HepG2 (cell line): Measurements from ENCODE around the gene TMEM204. TPM values are rescaled to one million over a fixed set of nuclear protein-coding genes. Genes with fewer than 3 reads are reported as not detected.
A peak's percentile ranks its signal among the peaks of the same experiment; 100 is the strongest.

ENCODE experiments used
- ARNT2 ChIP-seq: sonication (generic); formaldehyde crosslinking; IDR thresholded peaks from 2 replicates; pipeline ENCODE4 v1.8.0; 2022; ENCODE audit warnings: mild to moderate bottlenecking, low read depth, missing genetic modification reagents, moderate library complexity
- HNRNPH1 ChIP-seq: fragments of 200-400 bp; formaldehyde crosslinking; optimal IDR thresholded peaks from 2 replicates; pipeline ENCODE3; 2017; ENCODE audit warnings: mild to moderate bottlenecking, low read depth, low read length
- KDM3A ChIP-seq: IDR thresholded peaks from 2 replicates; pipeline ENCODE4 v1.6.1; 2018; ENCODE audit warnings: low read depth, missing compliant biosample characterization
- MIER2 ChIP-seq: IDR thresholded peaks from 2 replicates; pipeline ENCODE4 v1.6.1; 2016; ENCODE audit warnings: missing biosample characterization, missing genetic modification reagents
- RBAK ChIP-seq: sonication (generic); formaldehyde crosslinking; IDR thresholded peaks from 2 replicates; pipeline ENCODE4 v1.5.1; 2020; ENCODE audit warnings: mild to moderate bottlenecking, missing genetic modification reagents
- polyA plus RNA-seq, 8 experiments: library from polyadenylated mRNA; depleted of rRNA in 3 of 8; stranded (reverse) in 7 of 8; unstranded in 1 of 8; fragments of >200 nt; fragmentation: Illumina TruSeq in 4 of 8; extraction: Trizol in 4 of 8; gene quantifications; 2 replicates each; pipeline versions ENCODE4 v1.2.1 to v1.2.3, GENCODE V29; 2011 to 2016; ENCODE audit warnings: low read depth in 4 of 8, missing spikeins in 1 of 8, mixed read lengths in 1 of 8; ENCODE audit not compliant: insufficient read depth in 1 of 8
- total RNA-seq, 5 experiments: library from RNA; depleted of rRNA; stranded (reverse); fragments of >200 nt; fragmentation: Illumina TruSeq; extraction: Trizol; gene quantifications; 2 replicates each; pipeline ENCODE4 v1.2.3, GENCODE V29; 2016; ENCODE audit warnings: low read depth in 1 of 5
- TF ChIP-seq, protein P1 (sequence below): sonication (generic); formaldehyde crosslinking; IDR thresholded peaks from 2 replicates; pipeline ENCODE4 v1.4.0; 2020; ENCODE audit warnings: missing genetic modification reagents
- TF ChIP-seq, protein P2 (sequence below): sonication (generic); formaldehyde crosslinking; IDR thresholded peaks from 2 replicates; pipeline ENCODE4 v1.9.0; 2021; ENCODE audit warnings: missing genetic modification reagents, borderline replicate concordance
- TF ChIP-seq, protein P3 (sequence below): sonication (generic); formaldehyde crosslinking; IDR thresholded peaks from 2 replicates; pipeline ENCODE4 v1.8.1; 2023; ENCODE audit warnings: mild to moderate bottlenecking, missing genetic modification reagents
- TF ChIP-seq, protein P4 (sequence below): sonication (generic); formaldehyde crosslinking; IDR thresholded peaks from 2 replicates; pipeline ENCODE4 v1.8.0; 2022; ENCODE audit warnings: mild to moderate bottlenecking, missing genetic modification reagents; ENCODE audit not compliant: insufficient replicate concordance
- TF ChIP-seq, protein P5 (sequence below): sonication (generic); formaldehyde crosslinking; IDR thresholded peaks from 2 replicates; pipeline ENCODE4 v1.8.1; 2023; ENCODE audit warnings: mild to moderate bottlenecking, missing genetic modification reagents, borderline replicate concordance
- TF ChIP-seq, protein P6 (sequence below): sonication (generic); formaldehyde crosslinking; IDR thresholded peaks from 2 replicates; pipeline ENCODE4 v1.5.1; 2020; ENCODE audit warnings: missing genetic modification reagents, mild to moderate bottlenecking, borderline replicate concordance

The TMEM204 gene
- total and polyA plus RNA-seq, 2 of the 13 experiments (the other 11 are each of a cell fraction or from before 2014, with no cell fraction given): not detected

DNA sequence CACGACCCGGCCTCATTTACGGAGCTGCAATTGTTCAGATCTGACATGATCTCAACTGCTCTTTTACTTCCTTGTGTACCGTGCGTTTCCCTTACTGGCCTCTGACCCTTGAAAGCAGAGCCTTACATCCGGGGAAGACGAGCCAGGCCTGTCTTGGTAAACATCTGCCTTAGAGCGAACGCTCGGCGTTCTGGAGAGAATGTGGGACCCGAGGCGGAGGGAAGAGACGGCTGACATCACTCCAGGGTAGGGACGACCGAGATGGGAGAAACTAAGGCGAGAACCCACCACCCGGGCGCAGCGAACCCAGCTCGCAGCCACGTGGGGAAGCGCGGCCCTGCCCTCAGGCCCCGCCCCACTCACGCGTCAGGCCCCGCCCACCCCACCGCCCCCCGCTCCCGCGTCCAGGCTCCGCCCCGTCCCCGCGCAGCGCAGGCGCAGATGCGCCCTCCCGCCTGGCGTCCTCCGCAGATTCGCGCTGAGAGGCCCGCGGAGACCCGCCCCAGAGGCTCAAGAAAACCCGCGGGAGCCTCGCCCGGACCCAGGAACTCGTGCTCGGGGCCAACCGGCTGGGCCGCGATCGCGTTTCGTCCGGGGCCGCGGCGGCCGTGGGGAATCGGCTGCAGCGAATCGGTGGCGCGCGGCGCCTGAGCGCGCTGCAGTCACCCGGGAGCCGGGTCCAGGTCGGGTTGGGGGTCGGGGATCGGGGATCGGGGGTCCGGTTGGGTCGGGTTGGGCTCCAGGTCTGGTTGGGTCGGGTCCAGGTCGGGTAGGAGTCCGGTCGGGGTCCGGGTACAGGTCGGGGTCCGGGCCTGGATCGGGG lies 40.3 kb upstream of the TMEM204 start, which contains the start of gene TELO2 (continued):
- TF ChIP-seq, protein P1, sequence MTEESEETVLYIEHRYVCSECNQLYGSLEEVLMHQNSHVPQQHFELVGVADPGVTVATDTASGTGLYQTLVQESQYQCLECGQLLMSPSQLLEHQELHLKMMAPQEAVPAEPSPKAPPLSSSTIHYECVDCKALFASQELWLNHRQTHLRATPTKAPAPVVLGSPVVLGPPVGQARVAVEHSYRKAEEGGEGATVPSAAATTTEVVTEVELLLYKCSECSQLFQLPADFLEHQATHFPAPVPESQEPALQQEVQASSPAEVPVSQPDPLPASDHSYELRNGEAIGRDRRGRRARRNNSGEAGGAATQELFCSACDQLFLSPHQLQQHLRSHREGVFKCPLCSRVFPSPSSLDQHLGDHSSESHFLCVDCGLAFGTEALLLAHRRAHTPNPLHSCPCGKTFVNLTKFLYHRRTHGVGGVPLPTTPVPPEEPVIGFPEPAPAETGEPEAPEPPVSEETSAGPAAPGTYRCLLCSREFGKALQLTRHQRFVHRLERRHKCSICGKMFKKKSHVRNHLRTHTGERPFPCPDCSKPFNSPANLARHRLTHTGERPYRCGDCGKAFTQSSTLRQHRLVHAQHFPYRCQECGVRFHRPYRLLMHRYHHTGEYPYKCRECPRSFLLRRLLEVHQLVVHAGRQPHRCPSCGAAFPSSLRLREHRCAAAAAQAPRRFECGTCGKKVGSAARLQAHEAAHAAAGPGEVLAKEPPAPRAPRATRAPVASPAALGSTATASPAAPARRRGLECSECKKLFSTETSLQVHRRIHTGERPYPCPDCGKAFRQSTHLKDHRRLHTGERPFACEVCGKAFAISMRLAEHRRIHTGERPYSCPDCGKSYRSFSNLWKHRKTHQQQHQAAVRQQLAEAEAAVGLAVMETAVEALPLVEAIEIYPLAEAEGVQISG (CRISPR knock-in tag): peak; percentile 62; the same call in 1 of the 2 replicates
- TF ChIP-seq ARNT2 (CRISPR knock-in tag): no peak; the same call in 1 of the 2 replicates
- TF ChIP-seq HNRNPH1: no peak
- TF ChIP-seq MIER2 (CRISPR knock-in tag): no peak
- no peak for TF ChIP-seq RBAK (CRISPR knock-in tag)
- TF ChIP-seq, protein P2, sequence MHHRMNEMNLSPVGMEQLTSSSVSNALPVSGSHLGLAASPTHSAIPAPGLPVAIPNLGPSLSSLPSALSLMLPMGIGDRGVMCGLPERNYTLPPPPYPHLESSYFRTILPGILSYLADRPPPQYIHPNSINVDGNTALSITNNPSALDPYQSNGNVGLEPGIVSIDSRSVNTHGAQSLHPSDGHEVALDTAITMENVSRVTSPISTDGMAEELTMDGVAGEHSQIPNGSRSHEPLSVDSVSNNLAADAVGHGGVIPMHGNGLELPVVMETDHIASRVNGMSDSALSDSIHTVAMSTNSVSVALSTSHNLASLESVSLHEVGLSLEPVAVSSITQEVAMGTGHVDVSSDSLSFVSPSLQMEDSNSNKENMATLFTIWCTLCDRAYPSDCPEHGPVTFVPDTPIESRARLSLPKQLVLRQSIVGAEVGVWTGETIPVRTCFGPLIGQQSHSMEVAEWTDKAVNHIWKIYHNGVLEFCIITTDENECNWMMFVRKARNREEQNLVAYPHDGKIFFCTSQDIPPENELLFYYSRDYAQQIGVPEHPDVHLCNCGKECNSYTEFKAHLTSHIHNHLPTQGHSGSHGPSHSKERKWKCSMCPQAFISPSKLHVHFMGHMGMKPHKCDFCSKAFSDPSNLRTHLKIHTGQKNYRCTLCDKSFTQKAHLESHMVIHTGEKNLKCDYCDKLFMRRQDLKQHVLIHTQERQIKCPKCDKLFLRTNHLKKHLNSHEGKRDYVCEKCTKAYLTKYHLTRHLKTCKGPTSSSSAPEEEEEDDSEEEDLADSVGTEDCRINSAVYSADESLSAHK (CRISPR knock-in tag): no peak
- TF ChIP-seq, protein P3, sequence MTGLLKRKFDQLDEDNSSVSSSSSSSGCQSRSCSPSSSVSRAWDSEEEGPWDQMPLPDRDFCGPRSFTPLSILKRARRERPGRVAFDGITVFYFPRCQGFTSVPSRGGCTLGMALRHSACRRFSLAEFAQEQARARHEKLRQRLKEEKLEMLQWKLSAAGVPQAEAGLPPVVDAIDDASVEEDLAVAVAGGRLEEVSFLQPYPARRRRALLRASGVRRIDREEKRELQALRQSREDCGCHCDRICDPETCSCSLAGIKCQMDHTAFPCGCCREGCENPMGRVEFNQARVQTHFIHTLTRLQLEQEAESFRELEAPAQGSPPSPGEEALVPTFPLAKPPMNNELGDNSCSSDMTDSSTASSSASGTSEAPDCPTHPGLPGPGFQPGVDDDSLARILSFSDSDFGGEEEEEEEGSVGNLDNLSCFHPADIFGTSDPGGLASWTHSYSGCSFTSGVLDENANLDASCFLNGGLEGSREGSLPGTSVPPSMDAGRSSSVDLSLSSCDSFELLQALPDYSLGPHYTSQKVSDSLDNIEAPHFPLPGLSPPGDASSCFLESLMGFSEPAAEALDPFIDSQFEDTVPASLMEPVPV (CRISPR knock-in tag): peak; percentile 72; the same call in 1 of the 2 replicates
- no peak; the same call in 1 of the 2 replicates for TF ChIP-seq KDM3A
- TF ChIP-seq, protein P4, sequence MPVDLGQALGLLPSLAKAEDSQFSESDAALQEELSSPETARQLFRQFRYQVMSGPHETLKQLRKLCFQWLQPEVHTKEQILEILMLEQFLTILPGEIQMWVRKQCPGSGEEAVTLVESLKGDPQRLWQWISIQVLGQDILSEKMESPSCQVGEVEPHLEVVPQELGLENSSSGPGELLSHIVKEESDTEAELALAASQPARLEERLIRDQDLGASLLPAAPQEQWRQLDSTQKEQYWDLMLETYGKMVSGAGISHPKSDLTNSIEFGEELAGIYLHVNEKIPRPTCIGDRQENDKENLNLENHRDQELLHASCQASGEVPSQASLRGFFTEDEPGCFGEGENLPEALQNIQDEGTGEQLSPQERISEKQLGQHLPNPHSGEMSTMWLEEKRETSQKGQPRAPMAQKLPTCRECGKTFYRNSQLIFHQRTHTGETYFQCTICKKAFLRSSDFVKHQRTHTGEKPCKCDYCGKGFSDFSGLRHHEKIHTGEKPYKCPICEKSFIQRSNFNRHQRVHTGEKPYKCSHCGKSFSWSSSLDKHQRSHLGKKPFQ (CRISPR knock-in tag): peak; percentile 75
- TF ChIP-seq, protein P5, sequence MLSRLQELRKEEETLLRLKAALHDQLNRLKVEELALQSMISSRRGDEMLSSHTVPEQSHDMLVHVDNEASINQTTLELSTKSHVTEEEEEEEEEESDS (CRISPR knock-in tag): no peak
- TF ChIP-seq, protein P6, sequence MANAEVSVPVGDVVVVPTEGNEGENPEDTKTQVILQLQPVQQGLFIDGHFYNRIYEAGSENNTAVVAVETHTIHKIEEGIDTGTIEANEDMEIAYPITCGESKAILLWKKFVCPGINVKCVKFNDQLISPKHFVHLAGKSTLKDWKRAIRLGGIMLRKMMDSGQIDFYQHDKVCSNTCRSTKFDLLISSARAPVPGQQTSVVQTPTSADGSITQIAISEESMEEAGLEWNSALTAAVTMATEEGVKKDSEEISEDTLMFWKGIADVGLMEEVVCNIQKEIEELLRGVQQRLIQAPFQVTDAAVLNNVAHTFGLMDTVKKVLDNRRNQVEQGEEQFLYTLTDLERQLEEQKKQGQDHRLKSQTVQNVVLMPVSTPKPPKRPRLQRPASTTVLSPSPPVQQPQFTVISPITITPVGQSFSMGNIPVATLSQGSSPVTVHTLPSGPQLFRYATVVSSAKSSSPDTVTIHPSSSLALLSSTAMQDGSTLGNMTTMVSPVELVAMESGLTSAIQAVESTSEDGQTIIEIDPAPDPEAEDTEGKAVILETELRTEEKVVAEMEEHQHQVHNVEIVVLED (CRISPR knock-in tag): peak; percentile 73
